HG03175 (cell line): Measurements from ENCODE around the gene AKAP14.
"Not testable (repeated sequence)": the region's sequence is repeated elsewhere in the genome, so short reads cannot be mapped to it uniquely, and the experiment has no call there.

ENCODE experiments used
- ATAC-seq: cut with Tn5 transposase; IDR thresholded peaks from one replicate; pipeline ENCODE4 v1.9.1; 2021; ENCODE audit warnings: mild to moderate bottlenecking, moderate library complexity; ENCODE audit not compliant: unreplicated experiment

AKAP14 gene

DNA sequence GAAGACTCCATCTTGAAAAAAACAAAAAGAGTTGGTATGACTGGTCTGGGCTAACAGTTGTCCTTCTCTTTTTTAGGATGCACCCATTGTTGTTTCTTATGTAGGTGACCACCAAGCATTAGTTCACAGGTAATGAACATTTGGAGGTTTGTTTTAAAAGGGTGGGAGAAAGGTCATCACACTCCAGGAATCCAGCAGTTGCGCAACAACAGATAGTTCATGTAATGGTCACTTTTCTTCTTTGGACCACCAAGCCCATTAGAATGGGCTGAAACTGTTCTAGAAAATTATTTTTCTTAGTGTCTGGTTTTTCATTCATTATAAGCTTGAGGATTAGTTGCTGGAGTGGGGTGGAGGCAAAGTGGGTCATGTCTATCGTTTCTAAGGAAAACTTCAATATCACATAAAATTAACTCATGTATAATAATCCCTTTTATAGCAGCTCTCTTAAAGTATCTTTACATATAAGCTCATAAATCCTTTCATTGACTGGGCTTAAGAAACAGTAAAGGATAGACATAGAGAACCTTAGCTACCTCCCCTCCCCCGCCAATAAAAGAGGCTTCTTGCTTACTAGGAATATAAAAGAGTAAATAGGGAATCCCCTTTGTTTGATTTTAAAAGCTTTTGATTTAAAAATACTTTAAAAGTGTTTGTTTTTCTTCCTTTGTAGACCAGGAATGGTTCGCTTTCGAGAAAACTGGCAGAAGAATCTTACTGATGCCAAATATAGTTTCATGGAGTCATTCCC, 24.3 kb downstream of the AKAP14 start:
- no peak for ATAC-seq

DNA sequence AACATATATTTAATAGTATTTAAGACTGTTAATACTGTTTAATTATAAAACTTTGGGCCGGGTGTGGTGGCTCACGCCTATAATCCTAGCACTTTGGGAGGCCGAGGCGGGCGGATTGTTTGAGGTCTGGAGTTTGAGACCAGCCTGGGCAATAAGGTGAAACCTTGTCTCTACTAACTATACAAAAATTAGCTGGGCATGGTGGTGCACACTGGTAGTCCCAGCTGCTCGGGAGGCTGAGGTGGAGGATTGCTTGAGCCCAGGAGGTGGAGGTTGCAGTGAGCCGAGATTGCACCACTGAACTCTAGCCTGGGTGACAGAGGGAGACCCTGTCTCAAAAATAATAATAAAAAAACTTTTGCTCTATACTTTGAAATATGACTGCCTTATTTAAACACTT, 26.7 kb downstream of the AKAP14 start:
- not testable (repeated sequence) for ATAC-seq

DNA sequence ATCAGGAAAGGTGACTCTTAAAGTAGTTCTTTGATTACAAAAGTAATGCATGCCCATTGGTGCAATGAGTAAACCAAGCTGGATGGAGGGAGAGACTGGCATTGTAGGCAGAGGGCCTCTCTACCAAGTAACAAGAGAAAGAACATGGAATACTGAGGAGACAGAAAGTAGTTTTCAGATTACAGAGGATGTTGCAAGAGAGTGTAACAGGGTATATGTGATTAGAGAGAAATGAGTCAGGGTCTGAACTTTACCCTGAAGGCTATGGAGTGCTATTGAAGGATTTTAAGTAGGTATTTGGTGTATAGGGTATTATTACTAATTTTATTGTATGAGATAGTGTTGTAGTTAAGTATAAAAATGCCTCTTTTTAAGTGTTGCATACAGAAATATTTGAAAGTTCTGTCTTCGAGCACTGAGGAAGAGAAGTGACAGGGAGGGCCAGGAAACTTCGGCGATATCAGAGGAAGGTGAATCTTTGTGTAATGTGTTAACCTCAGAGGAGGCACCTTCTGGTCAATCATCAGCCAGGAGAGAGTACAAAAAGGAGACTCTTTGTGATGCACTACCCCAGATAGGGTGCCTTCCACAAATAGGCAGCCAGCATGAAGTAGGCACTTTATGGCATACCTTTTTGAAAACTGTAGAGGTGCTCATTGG, 39.7 kb downstream of the AKAP14 start:
- no peak for ATAC-seq

DNA sequence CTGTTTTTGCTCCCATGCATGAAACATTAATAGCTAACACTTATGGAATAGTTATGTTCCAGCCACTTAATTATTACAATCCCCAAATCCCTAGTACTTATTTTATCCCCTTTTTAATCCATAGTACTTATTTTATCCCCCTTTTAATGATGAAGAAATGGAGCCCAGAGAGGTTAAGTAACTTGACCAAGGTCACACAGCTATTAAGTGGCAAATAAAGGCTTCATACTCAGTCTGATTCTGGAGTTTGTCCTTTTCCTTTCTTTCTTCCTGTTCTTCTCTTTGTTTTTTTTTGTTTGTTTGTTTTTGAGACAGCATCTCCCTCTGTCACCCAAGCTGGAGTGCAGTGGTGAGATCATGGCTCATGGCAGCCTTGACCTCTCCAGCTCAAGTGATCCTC, 45.6 kb downstream of the AKAP14 start:
- no peak for ATAC-seq

DNA sequence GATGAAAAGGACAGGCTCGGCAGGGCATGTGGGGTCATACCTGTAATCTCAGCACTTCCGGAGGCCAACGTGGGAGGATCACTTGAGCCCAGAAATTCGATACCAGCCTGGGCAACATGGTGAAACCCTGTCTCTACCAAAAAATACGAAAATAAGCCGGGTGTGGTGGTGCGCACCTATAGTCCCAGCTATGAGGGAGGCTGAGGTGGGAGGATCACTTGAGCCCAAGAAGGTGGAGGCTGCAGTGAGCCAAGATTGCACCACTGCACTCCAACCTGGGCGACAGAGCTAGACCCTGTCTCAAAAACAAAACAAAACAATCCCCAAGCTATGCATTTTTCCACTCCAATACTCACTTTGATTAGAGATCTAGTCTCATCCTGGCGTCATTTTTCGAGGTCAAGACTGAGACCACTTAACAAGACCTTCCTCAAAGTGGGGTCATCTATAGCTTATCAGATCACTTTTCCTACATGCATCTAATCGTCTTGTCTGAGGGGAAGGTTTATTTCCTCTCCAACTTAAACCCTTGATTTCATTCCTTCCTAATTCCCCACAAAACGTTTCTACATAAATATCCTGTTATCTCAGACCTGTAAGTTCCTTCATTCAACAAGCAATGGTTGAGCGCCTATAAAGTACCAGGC, 46.6 kb downstream of the AKAP14 start:
- ATAC-seq: no peak

DNA sequence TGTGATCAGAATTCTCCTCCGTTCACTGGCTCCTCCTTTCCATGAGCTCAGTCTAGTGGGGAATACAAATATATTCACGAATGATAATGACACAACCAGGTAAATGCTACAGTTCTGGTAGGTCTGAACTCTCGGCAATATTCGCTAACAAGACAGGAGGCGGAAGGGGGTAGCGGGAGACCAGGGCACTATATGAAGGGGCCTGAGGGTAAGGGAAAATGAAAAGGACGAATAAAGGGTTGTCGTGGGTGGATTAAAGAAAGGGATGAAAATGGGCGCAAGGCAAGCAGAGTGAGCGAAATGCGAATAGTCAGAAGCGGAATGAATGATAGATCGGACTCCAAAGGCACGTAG, 47.1 kb downstream of the AKAP14 start:
- ATAC-seq: peak; percentile 17

DNA sequence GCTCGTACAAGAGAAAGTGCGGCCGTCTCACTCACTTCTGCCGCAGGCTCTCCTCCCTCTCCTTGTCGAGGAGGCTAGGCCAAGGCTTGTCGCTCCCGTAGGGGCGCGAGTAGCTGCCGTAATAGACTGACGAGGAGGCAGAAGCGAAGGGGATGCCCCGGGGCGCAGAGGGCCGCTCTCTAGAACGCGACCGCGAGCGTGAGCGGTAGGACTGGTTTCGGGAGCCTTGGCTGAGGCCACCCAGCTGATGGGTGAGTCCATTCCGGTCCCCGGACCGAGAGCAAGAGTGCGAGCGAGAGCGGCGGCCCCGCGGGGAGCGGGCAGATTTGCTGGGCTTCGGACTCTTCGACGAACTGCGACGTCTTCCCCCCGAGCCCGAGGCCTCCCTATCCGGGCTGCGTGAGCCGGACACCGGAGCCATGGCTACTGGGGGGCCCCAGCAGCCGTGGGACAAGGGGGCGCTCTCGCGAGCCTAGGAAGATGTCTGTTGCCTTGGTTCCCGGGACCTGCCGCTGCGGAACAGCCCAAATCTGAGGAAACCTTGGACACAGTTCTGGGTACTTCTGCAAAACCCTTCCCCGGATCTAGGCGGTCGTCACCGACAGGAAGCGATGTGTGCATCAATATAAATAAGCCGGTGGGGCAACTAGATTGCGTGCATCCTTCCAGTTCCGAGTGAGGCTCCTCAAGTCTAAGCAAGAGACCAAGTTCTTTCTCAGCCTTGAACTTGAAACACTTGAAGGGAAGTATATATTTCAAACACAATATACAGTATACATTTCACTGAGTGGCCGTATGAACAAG, 47.7 kb downstream of the AKAP14 start, which contains the start of gene NKAP:
Gene NKAP (minus strand): TSS at position 567 of the 804 bp plus-strand sequence. CDS start 146 bp downstream, at position 421.
- peak; percentile 83 for ATAC-seq

DNA sequence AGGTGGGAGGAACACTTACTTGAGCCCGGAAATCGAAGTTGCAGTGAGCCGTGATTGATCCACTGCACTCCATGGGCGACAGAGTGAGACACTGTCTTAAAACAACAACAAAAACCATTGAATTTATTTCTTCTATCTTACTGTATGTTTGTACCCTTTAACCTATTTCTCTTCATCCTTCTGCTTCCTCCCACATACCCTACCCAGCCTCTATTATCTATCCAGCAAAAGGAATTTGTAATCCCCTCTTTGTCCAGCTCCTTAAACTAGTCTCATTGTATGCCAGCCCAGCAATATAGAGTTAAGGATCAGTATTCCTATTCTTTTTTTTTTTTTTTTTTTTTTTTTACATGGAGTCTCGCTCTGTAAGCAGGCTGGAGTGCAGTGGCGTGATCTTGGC, 49.8 kb downstream of the AKAP14 start:
- ATAC-seq: no peak

DNA sequence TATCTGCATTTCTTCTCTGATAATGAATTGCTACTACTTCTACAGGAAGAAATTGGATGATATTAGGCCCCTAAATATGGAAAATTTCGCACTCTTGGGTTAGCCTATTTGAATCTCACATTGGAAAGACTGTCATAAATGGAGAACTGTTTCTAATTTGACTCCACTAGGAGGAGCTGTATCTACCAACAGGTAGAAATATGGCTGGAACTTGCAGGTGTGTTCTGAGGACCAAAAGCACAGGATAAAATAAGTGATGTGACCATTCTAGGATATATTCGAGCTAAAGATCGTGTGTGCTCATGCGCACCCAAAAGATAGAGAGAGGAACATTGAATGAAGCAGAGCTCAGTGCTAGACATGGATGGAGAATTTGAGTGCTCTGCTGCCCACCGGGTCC, 52.7 kb downstream of the AKAP14 start:
- no peak for ATAC-seq

DNA sequence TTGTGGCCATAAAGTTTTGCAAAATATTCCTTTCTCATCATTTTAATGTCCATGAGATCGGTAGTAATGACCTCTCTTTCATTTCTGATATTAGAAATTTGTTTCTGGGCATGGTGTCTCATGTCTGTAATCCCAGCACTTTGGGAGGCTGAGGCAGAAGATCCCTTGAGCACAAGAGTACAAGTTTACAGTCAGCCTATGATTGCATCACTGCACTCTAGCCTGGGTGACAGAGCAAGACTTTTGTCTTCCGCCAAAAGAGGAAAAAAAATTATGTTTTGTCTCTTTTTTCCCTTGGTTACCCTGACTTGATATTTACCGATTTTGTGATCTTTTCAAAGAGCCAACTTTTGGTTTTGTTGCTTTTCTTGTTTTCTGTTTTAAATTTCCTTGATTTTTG, 58.7 kb downstream of the AKAP14 start:
- no peak for ATAC-seq

DNA sequence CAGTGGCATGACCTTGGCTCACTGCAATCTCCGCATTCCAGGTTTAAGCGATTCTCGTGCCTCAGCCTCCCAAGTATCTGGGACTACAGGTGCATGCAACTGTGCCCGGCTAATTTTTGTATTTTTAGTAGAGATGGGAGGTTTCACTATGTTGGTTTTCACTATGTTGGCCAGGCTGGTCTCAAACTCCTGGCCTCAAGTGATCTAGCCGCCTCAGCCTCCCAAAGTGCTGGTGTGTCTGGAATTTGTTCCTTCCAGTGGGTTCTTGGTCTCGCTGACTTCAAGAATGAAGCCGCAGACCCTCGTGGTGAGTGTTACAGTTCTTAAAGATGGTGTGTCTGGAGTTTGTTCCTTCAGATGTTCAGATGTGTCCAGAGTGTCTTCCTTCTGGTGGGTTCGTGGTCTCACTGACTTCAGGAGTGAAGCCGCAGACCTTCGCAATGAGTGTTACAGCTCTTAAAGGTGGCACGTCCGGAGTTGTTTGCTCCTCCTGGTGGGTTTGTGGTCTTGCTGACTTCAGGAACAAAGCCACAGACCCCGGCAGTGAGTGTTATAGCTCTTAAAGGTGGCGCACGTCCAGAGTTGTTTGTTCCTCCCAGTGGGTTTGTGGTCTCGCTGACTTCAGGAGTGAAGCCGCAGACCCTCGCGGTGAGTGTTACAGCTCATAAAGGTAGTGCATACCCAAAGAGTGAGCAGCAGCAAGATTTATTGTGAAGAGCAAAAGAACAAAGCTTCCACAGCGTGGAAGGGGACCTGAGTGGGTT, 60.3 kb downstream of the AKAP14 start:
- not testable (repeated sequence) for ATAC-seq

DNA sequence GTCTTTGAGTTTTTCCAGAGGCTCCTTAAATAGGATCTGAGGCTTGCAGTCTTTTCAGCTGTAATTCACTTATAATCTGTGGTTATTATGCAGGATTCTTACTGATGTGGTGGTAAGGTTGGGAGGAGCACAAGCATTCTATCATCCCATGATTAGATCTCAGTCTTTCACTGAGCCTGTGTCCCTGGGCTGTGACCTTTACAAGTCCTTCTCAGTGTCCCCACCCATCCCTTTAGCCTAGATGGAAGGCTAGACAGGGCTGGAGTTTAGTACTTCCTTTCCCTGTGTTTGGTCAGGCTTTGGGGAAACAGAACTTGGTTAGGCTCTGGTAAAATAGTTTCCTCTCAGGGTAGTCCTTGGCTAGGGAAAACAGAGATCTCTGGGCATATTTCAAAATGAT, 64.9 kb downstream of the AKAP14 start:
- ATAC-seq: no peak

DNA sequence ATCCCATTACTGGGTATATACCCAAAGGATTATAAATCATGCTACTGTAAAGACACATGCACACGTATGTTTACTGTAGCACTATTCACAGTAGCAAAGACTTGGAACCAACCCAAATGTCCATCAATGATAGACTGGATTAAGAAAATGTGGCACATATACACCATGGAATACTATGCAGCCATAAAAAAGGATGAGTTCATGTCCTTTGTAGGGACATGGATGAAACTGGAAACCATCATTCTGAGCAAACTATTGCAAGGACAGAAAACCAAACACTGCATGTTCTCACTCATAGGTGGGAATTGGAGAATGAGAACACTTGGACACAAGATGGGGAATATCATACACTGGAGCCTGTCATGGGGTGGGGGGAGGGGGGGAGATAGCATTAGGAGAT, 71.1 kb downstream of the AKAP14 start:
- ATAC-seq: not testable (repeated sequence)
